ENCODE measurements around the gene AKAP13.

GRCh38 chr15:85559530-85559929 lies 179.1 kb downstream of the AKAP13 start:
- TF ChIP-seq CTCF (IDR thresholded peaks at IDR 0.05) (no peak), POLR2A (IDR thresholded peaks at IDR 0.05) (no peak)
